Esophagus muscularis mucosa (tissue), 4 donors: Measurements from ENCODE around the gene SECISBP2. TPM values are rescaled to one million over a fixed set of nuclear protein-coding genes. Genes with fewer than 3 reads are reported as not detected.

Experiments
- DNase-seq: peaks from one replicate; pipeline ENCODE4 v3.0.0-alpha.2; 2017; ENCODE audit errors: extremely low spot score
- H3K27ac ChIP-seq, 4 donors: fragments of 200-600 bp; sonication (generic); replicated peaks in 1 of 4; 1 replicate in 3 of 4; 2 replicates in 1 of 4; pipeline ENCODE4 v1.5.1; 2016 to 2019; ENCODE audit warnings: mild to moderate bottlenecking in 1 of 4
- H3K27me3 ChIP-seq, 4 donors: fragments of 200-600 bp; sonication (generic); one replicate each; pipeline versions ENCODE4 v1.5.1 to v1.6.0; 2016 to 2019
- H3K36me3 ChIP-seq, 4 donors: fragments of 200-600 bp; sonication (generic); one replicate each; pipeline ENCODE4 v1.5.1; 2016 to 2019
- H3K4me1 ChIP-seq, 4 donors: fragments of 200-600 bp; sonication (generic); one replicate each; pipeline ENCODE4 v1.5.1; 2016 to 2019
- H3K4me3 ChIP-seq, 4 donors: fragments of 200-600 bp; sonication (generic); 1 replicate in 2 of 4; 2 replicates in 2 of 4; pipeline ENCODE4 v1.5.1; 2016 to 2019; ENCODE audit warnings: mild to moderate bottlenecking in 4 of 4, moderate library complexity in 1 of 4
- H3K9me3 ChIP-seq, 4 donors: fragments of 200-600 bp; sonication (generic); 1 replicate in 3 of 4; 2 replicates in 1 of 4; pipeline ENCODE4 v1.5.1; 2016 to 2019
- CTCF ChIP-seq, 3 experiments: fragments of 200-600 bp in 2 of 3; fragments of 450-650 bp in 1 of 3; sonication (generic) in 2 of 3; IDR thresholded peaks; one replicate each; pipeline ENCODE4 v1.5.1; 2017 to 2019; ENCODE audit warnings: antibody characterized with exemption in 3 of 3, mild to moderate bottlenecking in 2 of 3, moderate library complexity in 1 of 3
- EP300 ChIP-seq: sonication (generic); formaldehyde crosslinking; IDR thresholded peaks from one replicate; pipeline ENCODE4 v1.6.1; 2017; ENCODE audit warnings: antibody characterized with exemption
- POLR2A ChIP-seq: fragments of 450-650 bp; IDR thresholded peaks from one replicate; pipeline ENCODE4 v1.6.1; 2017; ENCODE audit warnings: antibody characterized with exemption, moderate library complexity, mild to moderate bottlenecking, low read depth
- POLR2AphosphoS5 ChIP-seq, 2 donors: sonication (generic); formaldehyde crosslinking; IDR thresholded peaks; one replicate each; pipeline ENCODE4 v1.6.1; 2017; ENCODE audit warnings: antibody characterized with exemption in 2 of 2
- WGBS: methylation state at CpG from one replicate; pipeline ENCODE4 v1.1.5; 2018; 5-methylcytosine and 5-hydroxymethylcytosine counted together
- intact Hi-C: fragments of 100-400 bp; cut with DNase I; formaldehyde crosslinking; loops from one replicate; pipeline ENCODE4 v1.15.1; 2023
- total RNA-seq, 4 donors: library from RNA; depleted of rRNA; stranded (reverse); fragments of >200 nt; gene quantifications; one replicate each; pipeline versions ENCODE4 v1.1.0 to v1.2.1, GENCODE V29; 2016

The SECISBP2 gene
- total RNA-seq, 4 donors from 2014 or later, result 24.0 to 32.8 (median 29.0) TPM

GRCh38 chr9:89400403-89401116, 82.3 kb downstream of the SECISBP2 start:
- H3K27me3 ChIP-seq, result no peaks in the 10 kb centered on the region
- intact Hi-C loops, result no loop called here
- 88% methylated on average over 12 of the region's 12 CpGs for WGBS
- no peaks in the 10 kb centered on the region for H3K9me3 ChIP-seq
- TF ChIP-seq CTCF (IDR thresholded peaks at IDR 0.05), result no peak
- no peak for TF ChIP-seq POLR2A
- no peak for TF ChIP-seq POLR2AphosphoS5 (IDR thresholded peaks at IDR 0.05)
- TF ChIP-seq EP300, result no peak
- DNase-seq, result no peak
- H3K4me1 ChIP-seq, result no peaks in the 10 kb centered on the region
- H3K36me3 ChIP-seq, result peaks cover 0 to 85% (median 30%) of the 10 kb centered on the region in 4 donors
- no peak overlapping the region for H3K4me3 ChIP-seq
- no peak overlapping the region for H3K27ac ChIP-seq

GRCh38 chr9:89402695-89403427, 84.6 kb downstream of the SECISBP2 start:
- Histone ChIP-seq H3K27me3 (no peaks in the 10 kb centered on the region), H3K4me3 (no peak overlapping the region), H3K36me3 (peaks cover 0 to 67% (median 21%) of the 10 kb centered on the region in 4 donors), H3K4me1 (peaks cover 0 to 5% (median 0%) of the 10 kb centered on the region in 4 donors), H3K27ac (no peak overlapping the region), H3K9me3 (peaks cover 0 to 4% (median 2%) of the 10 kb centered on the region in 4 donors)
- no peak for DNase-seq
- 86% methylated on average over 12 of the region's 14 CpGs for WGBS
- TF ChIP-seq POLR2AphosphoS5 (IDR thresholded peaks at IDR 0.05) (no peak), EP300 (no peak), POLR2A (no peak), CTCF (IDR thresholded peaks at IDR 0.05) (no peak)
- intact Hi-C loops, result no loop called here

GRCh38 chr9:89404074-89404473, 85.8 kb downstream of the SECISBP2 start:
- no peak for TF ChIP-seq CTCF (IDR thresholded peaks at IDR 0.05)
- no peak overlapping the region for H3K27ac ChIP-seq
- H3K27me3 ChIP-seq, result no peaks in the 10 kb centered on the region
- H3K9me3 ChIP-seq, result peaks cover 0 to 4% (median 2%) of the 10 kb centered on the region in 4 donors
- peaks cover 0 to 5% (median 0%) of the 10 kb centered on the region in 4 donors for H3K4me1 ChIP-seq
- 93% methylated on average over 11 of the region's 11 CpGs for WGBS
- intact Hi-C loops, result no loop called here
- no peak for DNase-seq
- H3K36me3 ChIP-seq, result peaks cover 0 to 54% (median 16%) of the 10 kb centered on the region in 4 donors
- no peak overlapping the region for H3K4me3 ChIP-seq

GRCh38 chr9:89405826-89406225, 87.5 kb downstream of the SECISBP2 start:
- WGBS, result 81% methylated on average over 11 of the region's 11 CpGs
- no peaks in the 10 kb centered on the region for H3K27me3 ChIP-seq
- H3K4me3 ChIP-seq, result no peak overlapping the region
- H3K36me3 ChIP-seq, result peaks cover 0 to 42% (median 16%) of the 10 kb centered on the region in 4 donors
- no peak for DNase-seq
- intact Hi-C loops, result no loop called here
- H3K27ac ChIP-seq, result no peak overlapping the region
- H3K4me1 ChIP-seq, result peaks cover 0 to 6% (median 3%) of the 10 kb centered on the region in 4 donors
- no peak for TF ChIP-seq CTCF (IDR thresholded peaks at IDR 0.05)
- TF ChIP-seq POLR2AphosphoS5 (IDR thresholded peaks at IDR 0.05), result no peak
- TF ChIP-seq EP300, result no peak
- no peak for TF ChIP-seq POLR2A
- H3K9me3 ChIP-seq, result peaks cover 0 to 4% (median 2%) of the 10 kb centered on the region in 4 donors
